Activated B cell treated with CpG ODN at 0.5 μM for 24 hours (primary cell): ENCODE data around the gene EPB41L4A. TPM values are rescaled to one million over a fixed set of nuclear protein-coding genes. Genes with fewer than 3 reads are reported as not detected.
A peak's percentile ranks its signal among the peaks of the same experiment; 100 is the strongest.

Source experiments
- ATAC-seq: fragments of 200-7000 bp; cut with Tn5 transposase; one replicate; pipeline ENCODE4 v1.10.0; 2021; ENCODE audit warnings: low read depth, mild to moderate bottlenecking, moderate library complexity
- CTCF ChIA-PET: fragments of 350-600 bp; sonication (Branson Sonifier 250); formaldehyde crosslinking; loops from one replicate; lab custom pipeline; 2021; ENCODE audit warnings: antibody characterized with exemption; lab: Charles Lee
- POLR2A ChIA-PET: fragments of 350-600 bp; sonication (Branson Sonifier 250); formaldehyde crosslinking; loops from one replicate; lab custom pipeline; 2021; ENCODE audit warnings: antibody characterized with exemption; lab: Charles Lee
- DNase-seq: peaks from one replicate; pipeline ENCODE4 v3.0.0; 2022
- H3K27ac Mint-ChIP-seq: one replicate; pipeline ENCODE4 v1.8.0; 2020; ENCODE audit warnings: mixed read lengths
- H3K27me3 Mint-ChIP-seq: one replicate; pipeline ENCODE4 v1.8.0; 2021; ENCODE audit warnings: mixed read lengths
- H3K36me3 Mint-ChIP-seq: one replicate; pipeline ENCODE4 v1.8.0; 2021; ENCODE audit warnings: low read depth, mixed read lengths
- H3K4me1 Mint-ChIP-seq: one replicate; pipeline ENCODE4 v1.8.0; 2021; ENCODE audit warnings: mixed read lengths
- H3K4me3 Mint-ChIP-seq: one replicate; pipeline ENCODE4 v1.8.0; 2020; ENCODE audit warnings: mild to moderate bottlenecking, mixed read lengths
- H3K9me3 Mint-ChIP-seq: one replicate; pipeline ENCODE4 v1.8.0; 2020; ENCODE audit warnings: mixed read lengths
- intact Hi-C: fragments of 100-400 bp; cut with micrococcal nuclease; formaldehyde crosslinking; loops from one replicate; pipeline ENCODE4 v1.15.1; 2024
- total RNA-seq: library from RNA; stranded (reverse); gene quantifications from 2 replicates; pipeline ENCODE4 v1.2.3, GENCODE V29; 2022
- TF ChIP-seq, protein P1 (sequence below): fragments of 200-600 bp; IDR thresholded peaks from one replicate; pipeline ENCODE4 v1.8.0; 2022; ENCODE audit warnings: antibody characterized with exemption, mild to moderate bottlenecking

The EPB41L4A gene
- total RNA-seq, 1 donor from 2014 or later, result 7.1 TPM

DNA sequence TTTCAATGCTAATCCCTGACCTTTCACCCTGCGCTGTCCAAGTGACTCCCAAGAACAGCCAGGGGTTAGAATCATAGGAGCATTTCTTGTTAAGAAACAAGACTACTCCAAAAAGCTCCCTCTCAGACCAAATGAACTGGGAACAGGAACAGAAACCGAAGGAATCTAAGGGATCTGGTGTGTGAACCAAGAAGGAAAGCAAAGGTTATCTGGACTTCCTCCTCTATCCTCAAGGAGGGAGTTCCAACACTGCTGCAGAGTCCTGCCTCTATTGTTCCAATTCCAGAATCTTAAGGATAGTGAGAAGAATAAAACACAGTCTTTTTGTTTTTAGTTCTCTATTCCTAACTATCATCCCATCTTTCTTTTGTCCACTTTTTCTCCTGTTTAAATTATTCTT, 87.2 kb downstream of the EPB41L4A start:
- CTCF ChIA-PET, result no interaction called here
- intact Hi-C loops, result no loop called here
- ATAC-seq, result no peak

DNA sequence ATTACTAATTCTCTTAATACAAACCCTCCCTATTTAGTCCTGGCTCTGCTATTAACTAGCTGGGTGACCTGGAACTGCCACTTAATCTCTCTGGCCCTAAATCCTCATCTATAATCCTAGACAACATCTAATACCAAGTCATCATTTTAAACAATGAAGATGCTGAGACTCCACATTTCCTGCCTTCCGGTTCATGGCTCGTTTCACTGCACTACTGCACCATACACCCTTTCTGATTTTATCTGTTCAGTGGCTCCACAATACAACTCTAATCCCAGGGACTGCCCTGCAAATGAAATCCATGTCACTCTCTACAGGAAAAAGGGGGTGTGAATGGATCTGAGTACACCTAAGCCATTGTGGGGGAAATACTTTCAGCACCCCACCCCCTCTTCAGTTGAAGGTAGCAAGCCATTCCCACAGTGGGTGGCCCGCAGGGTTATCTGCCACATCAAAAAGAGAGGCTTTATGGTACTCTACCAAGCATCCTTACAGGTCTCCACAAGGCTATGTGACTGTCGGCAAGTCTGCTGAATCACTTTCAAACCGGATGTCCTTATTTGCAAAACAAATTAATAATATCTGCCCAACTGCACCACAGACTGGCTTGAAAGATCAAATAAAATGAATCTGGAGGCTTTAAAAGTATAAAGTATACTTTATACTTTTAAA, 89.5 kb downstream of the EPB41L4A start:
- intact Hi-C loops, result no loop called here
- no peak overlapping the region for H3K4me3 Mint-ChIP-seq
- H3K27me3 Mint-ChIP-seq, result peaks cover 18% of the 10 kb centered on the region
- H3K4me1 Mint-ChIP-seq, result peaks cover 11% of the 10 kb centered on the region
- peak; percentile 75 for ATAC-seq
- ChIA-PET CTCF (no interaction called here), POLR2A (no interaction called here)
- DNase-seq, result no peak
- H3K27ac Mint-ChIP-seq, result no peak overlapping the region
- no peaks in the 10 kb centered on the region for H3K36me3 Mint-ChIP-seq
- TF ChIP-seq, protein P1, sequence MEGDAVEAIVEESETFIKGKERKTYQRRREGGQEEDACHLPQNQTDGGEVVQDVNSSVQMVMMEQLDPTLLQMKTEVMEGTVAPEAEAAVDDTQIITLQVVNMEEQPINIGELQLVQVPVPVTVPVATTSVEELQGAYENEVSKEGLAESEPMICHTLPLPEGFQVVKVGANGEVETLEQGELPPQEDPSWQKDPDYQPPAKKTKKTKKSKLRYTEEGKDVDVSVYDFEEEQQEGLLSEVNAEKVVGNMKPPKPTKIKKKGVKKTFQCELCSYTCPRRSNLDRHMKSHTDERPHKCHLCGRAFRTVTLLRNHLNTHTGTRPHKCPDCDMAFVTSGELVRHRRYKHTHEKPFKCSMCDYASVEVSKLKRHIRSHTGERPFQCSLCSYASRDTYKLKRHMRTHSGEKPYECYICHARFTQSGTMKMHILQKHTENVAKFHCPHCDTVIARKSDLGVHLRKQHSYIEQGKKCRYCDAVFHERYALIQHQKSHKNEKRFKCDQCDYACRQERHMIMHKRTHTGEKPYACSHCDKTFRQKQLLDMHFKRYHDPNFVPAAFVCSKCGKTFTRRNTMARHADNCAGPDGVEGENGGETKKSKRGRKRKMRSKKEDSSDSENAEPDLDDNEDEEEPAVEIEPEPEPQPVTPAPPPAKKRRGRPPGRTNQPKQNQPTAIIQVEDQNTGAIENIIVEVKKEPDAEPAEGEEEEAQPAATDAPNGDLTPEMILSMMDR, result no peak
- H3K9me3 Mint-ChIP-seq, result no peaks in the 10 kb centered on the region

More for the DNA sequence above, 87.2 kb downstream of the EPB41L4A start:
- Mint-ChIP-seq H3K4me1 (peaks cover 11% of the 10 kb centered on the region), H3K36me3 (no peaks in the 10 kb centered on the region), H3K9me3 (no peaks in the 10 kb centered on the region), H3K27ac (no peak overlapping the region), H3K4me3 (no peak overlapping the region), H3K27me3 (peaks cover 13% of the 10 kb centered on the region)
- DNase-seq, result no peak
- POLR2A ChIA-PET, result no interaction called here
- TF ChIP-seq, protein P1, result no peak

DNA sequence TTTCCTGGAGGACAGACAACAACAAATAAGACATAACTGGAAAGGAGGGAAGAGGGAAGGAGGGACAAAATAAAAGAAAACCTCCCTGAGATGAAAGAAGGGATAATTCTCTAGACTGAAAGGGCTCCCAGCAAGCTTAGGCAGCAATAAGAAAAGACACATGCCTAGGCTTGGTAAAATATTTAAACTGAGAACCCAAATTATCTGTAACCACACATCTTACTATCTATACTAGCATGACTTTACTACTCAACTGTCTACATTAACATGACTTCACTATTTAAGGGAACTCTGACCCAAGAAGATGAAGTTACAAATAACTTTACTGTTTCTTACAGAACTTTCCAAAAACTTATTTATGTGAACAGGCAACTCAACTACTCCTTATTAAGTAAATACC, 95.9 kb downstream of the EPB41L4A start:
- ChIA-PET POLR2A (no interaction called here), CTCF (no interaction called here)
- intact Hi-C loops, result no loop called here
- TF ChIP-seq, protein P1, result no peak
- DNase-seq (no peak), ATAC-seq (no peak)
- Mint-ChIP-seq H3K27ac (no peak overlapping the region), H3K27me3 (peaks cover 13% of the 10 kb centered on the region), H3K4me3 (no peak overlapping the region), H3K9me3 (no peaks in the 10 kb centered on the region), H3K4me1 (no peaks in the 10 kb centered on the region), H3K36me3 (no peaks in the 10 kb centered on the region)

DNA sequence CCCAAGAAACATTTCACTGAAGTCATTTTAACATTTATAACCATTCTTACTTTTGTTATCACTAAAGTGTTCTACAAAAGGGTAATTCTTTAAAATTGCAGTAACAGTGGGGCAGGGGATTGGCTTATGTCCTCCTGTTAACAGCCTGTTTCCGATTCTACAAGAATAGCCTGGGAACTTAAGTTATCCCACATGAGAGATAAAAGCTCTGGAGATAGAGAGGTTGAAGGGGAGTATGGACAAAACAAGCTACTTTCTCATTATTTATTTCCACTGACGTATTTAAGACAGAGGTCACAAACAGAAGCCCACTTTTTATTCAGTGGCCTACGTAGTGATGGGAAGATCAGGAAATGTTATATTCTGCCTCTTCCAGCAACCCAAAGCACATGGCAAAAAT, 98.7 kb downstream of the EPB41L4A start:
- ATAC-seq, result no peak
- H3K4me3 Mint-ChIP-seq, result no peak overlapping the region

DNA sequence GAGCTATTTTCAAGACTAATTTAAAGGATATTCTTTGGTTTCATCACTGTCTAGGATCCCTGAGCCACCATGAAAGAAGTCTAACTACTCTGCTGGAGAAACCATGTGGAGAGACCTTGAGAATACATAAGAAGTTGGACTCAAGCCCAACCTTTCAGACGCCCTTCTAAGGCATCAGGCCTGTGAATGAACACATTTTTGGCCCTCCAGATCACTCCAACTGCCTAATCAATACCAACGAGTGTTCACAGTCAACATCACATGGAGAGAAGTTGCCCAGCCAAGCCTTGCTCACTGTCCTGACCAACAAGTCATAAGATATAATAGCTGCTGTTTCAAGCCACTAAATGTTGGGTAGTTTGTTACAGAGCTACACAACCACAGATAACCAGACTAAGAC, 100.7 kb downstream of the EPB41L4A start:
- CTCF ChIA-PET, result no interaction called here
- Mint-ChIP-seq H3K36me3 (no peaks in the 10 kb centered on the region), H3K4me1 (no peaks in the 10 kb centered on the region), H3K4me3 (no peak overlapping the region), H3K27ac (no peak overlapping the region), H3K27me3 (peaks cover 2% of the 10 kb centered on the region), H3K9me3 (no peaks in the 10 kb centered on the region)
- intact Hi-C loops, result no loop called here
- DNase-seq, result no peak
- no peak for ATAC-seq
- TF ChIP-seq, protein P1, result no peak
- POLR2A ChIA-PET, result no interaction called here

More for the DNA sequence above, 98.7 kb downstream of the EPB41L4A start:
- ChIA-PET POLR2A (no interaction called here), CTCF (no interaction called here)
- Mint-ChIP-seq H3K9me3 (no peaks in the 10 kb centered on the region), H3K27ac (no peak overlapping the region), H3K4me1 (no peaks in the 10 kb centered on the region), H3K36me3 (no peaks in the 10 kb centered on the region), H3K27me3 (peaks cover 2% of the 10 kb centered on the region)
- TF ChIP-seq, protein P1, result no peak
- intact Hi-C loops, result no loop called here
- no peak for DNase-seq
